Prostate gland (tissue), 2 donors: ENCODE results near the gene FAIM.

Experiments used
- POLR2A ChIP-seq: fragments of 450-650 bp; IDR thresholded peaks from one replicate; pipeline ENCODE4 v1.6.1; 2016; ENCODE audit warnings: antibody characterized with exemption, mild to moderate bottlenecking
- POLR2AphosphoS5 ChIP-seq: sonication (generic); formaldehyde crosslinking; IDR thresholded peaks from one replicate; pipeline ENCODE4 v1.6.1; 2017; ENCODE audit warnings: antibody characterized with exemption
- TF ChIP-seq, protein P1 (sequence below), 4 experiments: fragments of 200-600 bp in 2 of 4; fragments of 450-650 bp in 2 of 4; sonication (generic) in 2 of 4; IDR thresholded peaks; 1 replicate in 3 of 4; 2 replicates in 1 of 4; pipeline ENCODE4 v1.5.1; 2016 to 2019; ENCODE audit warnings: antibody characterized with exemption in 4 of 4, mild to moderate bottlenecking in 2 of 4, moderate library complexity in 2 of 4

DNA sequence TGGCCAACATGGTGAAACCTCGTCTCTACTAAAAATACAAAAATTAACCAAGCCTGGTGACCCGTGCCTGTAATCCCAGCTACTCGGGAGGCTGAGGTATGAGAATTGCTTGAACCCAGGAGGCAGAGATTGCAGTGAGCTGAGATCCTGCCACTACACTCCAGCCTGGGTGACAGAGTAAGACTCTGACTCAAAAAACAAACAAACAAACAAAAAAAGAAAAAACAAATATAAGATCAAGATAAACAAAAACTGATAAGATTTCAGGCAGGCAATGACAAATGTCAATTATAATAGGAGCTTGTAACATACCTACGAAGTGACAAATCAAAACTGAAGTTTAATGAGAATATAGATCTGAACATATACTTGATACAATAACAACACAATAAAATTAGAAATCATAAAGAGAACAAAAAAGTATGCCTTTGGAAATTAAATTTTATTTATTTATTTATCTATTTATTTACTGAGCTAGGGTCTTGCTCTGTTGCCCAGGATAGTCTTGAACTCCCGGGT is 70.4 kb downstream of the FAIM start:
- no peak for TF ChIP-seq POLR2A
- no peak for TF ChIP-seq POLR2AphosphoS5
- TF ChIP-seq, protein P1, sequence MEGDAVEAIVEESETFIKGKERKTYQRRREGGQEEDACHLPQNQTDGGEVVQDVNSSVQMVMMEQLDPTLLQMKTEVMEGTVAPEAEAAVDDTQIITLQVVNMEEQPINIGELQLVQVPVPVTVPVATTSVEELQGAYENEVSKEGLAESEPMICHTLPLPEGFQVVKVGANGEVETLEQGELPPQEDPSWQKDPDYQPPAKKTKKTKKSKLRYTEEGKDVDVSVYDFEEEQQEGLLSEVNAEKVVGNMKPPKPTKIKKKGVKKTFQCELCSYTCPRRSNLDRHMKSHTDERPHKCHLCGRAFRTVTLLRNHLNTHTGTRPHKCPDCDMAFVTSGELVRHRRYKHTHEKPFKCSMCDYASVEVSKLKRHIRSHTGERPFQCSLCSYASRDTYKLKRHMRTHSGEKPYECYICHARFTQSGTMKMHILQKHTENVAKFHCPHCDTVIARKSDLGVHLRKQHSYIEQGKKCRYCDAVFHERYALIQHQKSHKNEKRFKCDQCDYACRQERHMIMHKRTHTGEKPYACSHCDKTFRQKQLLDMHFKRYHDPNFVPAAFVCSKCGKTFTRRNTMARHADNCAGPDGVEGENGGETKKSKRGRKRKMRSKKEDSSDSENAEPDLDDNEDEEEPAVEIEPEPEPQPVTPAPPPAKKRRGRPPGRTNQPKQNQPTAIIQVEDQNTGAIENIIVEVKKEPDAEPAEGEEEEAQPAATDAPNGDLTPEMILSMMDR (IDR thresholded peaks at IDR 0.05): no peak
